ENCODE data around the gene AGPAT4. TPM values are rescaled to one million over a fixed set of nuclear protein-coding genes. Genes with fewer than 3 reads are reported as not detected.
A peak's percentile ranks its signal among the peaks of the same experiment; 100 is the strongest.
"Not testable (repeated sequence)": the region's sequence is repeated elsewhere in the genome, so short reads cannot be mapped to it uniquely, and the experiment has no call there.

The AGPAT4 gene
- total RNA-seq, 3 donors from 2014 or later: 6.5 to 12.3 (median 7.3) TPM

DNA sequence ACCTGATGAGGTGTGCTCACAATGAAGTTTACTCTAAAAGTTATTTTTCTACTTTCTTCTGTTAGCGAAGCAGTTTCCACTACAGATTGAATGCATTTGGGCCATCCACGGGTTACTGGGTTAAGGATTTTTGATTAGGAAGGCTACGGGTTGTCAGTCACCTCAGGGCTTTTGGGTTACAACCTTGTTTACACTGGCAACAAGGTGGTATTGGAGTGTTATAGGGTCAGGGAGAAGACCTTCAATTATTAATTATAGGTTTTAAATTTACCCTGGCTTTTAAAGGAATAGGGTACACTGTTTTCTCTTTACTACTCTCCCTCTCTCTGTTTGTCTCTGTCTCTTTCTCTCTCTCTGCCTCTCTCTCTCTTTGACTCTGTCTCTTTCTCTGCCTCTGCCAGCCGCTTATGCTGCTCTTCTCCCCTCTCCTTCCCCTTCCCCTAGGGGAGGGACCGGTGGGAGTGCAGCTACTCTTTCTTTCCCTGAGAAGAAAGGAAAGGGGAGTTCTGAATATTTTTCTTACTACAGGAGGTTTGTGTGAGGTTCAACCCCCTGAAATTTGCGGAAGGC lies 40.2 kb upstream of the AGPAT4 start:
- DNase-seq (no peak), ATAC-seq (no peak)
- TF ChIP-seq, protein P1, sequence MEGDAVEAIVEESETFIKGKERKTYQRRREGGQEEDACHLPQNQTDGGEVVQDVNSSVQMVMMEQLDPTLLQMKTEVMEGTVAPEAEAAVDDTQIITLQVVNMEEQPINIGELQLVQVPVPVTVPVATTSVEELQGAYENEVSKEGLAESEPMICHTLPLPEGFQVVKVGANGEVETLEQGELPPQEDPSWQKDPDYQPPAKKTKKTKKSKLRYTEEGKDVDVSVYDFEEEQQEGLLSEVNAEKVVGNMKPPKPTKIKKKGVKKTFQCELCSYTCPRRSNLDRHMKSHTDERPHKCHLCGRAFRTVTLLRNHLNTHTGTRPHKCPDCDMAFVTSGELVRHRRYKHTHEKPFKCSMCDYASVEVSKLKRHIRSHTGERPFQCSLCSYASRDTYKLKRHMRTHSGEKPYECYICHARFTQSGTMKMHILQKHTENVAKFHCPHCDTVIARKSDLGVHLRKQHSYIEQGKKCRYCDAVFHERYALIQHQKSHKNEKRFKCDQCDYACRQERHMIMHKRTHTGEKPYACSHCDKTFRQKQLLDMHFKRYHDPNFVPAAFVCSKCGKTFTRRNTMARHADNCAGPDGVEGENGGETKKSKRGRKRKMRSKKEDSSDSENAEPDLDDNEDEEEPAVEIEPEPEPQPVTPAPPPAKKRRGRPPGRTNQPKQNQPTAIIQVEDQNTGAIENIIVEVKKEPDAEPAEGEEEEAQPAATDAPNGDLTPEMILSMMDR (IDR thresholded peaks at IDR 0.05): no peak
- peaks cover 5% of the 10 kb centered on the region for H3K9me3 ChIP-seq
- H3K4me3 ChIP-seq: no peak overlapping the region
- intact Hi-C loops (cut with DNase I, micrococcal nuclease): no loop called here
- H3K36me3 ChIP-seq (ENCODE audit: low read depth): no peaks in the 10 kb centered on the region
- H3K4me1 ChIP-seq (ENCODE audit: low read depth): no peaks in the 10 kb centered on the region

DNA sequence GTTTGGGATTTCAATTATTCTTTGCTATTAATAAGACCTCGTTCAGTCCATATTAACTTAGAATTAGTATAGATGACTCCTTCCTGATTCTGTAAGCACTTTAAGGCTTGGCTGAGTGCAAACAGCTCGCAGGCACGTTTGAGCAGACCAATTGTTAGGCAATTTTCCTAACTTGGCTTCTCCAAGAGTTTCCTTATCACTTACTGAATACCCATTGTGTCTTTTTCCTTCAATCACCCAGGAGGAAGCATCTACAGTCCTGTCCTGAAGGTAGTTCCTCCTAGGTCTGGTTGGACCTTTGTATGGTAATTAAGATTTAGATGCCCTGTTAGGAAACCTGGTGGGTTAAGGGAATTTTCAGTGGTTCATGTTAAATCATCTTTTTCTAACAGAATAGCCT lies 39.6 kb upstream of the AGPAT4 start:
- H3K9me3 ChIP-seq; intact Hi-C loops (cut with DNase I, micrococcal nuclease); ATAC-seq; H3K4me1 ChIP-seq (ENCODE audit: low read depth); DNase-seq; H3K4me3 ChIP-seq; H3K36me3 ChIP-seq (ENCODE audit: low read depth): not testable (repeated sequence)

DNA sequence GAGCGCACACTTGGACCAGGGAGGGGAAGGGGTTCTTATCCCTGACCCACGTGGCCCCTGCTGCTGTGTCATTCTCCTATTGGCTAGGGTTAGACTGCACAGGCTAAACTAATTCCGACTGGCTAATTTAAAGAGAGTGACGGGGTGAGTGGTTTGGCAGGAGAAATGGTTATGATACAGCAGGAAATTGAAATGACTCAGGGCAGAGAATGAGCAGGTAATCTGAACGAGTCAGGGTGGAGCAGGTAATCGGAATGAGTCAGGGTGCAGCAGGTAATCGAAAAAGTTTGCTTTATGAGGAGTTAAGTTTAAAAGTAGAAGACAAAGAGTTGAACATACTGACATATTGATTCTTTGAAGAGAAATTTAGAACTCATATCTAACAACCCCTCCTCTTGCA lies 35.9 kb upstream of the AGPAT4 start:
- ATAC-seq: peak; percentile 65
- H3K36me3 ChIP-seq (ENCODE audit: low read depth); H3K4me1 ChIP-seq (ENCODE audit: low read depth); H3K4me3 ChIP-seq; intact Hi-C loops (cut with DNase I, micrococcal nuclease); H3K9me3 ChIP-seq; DNase-seq: not testable (repeated sequence)

DNA sequence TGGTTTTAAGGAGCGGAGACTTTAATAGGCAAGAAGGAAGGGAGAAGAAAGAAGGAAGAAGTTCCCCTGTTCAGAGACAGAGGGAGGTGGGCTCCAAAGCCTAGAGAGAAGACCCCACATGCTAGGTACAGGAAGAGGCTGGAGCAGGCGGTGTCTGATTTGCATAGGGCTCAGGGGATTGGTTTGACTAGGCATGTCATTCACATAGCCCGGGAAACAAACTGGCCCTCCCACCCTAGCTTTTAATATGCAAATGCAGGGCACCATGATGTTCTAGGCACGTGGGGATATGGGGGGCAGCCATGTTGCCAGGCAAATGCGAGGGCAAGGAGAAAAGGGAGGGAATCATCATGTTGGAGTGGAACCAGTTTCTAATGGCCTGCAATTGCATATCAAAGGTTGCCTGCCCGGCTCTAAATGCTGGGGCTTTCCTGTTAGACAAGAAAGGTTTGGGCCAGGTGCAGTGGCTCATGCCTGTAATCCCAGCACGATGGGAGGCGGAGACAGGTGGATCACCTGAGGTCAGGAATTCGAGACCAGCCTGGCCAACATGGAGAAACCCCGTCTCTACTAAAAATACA lies 34.3 kb upstream of the AGPAT4 start:
- intact Hi-C loops (cut with DNase I, micrococcal nuclease): no loop called here
- Histone ChIP-seq H3K9me3 (no peaks in the 10 kb centered on the region), H3K4me3 (no peak overlapping the region), H3K36me3 (ENCODE audit: low read depth) (no peaks in the 10 kb centered on the region), H3K4me1 (ENCODE audit: low read depth) (no peaks in the 10 kb centered on the region)
- DNase-seq (no peak), ATAC-seq (peak; percentile 46)
- TF ChIP-seq, protein P1 (IDR thresholded peaks at IDR 0.05): no peak

DNA sequence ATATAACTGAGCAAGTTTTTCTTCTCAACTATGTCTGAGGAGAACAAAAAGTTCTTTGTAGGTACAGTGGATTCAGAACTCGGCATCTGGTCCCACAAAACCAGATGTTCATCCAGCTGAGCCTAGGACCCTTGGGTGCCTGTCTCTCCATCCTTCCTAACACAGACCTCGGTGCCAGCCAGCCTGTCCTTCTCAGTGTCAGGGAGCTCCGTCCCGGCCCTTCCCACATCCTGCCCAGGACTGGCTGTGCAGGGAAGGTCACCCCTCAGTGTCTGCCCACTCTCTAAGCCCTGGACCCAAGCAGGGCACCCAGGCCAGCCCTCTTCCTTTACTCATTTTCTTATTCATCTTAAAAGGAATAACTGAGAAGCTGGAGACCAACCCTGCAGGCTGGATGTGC lies 32.0 kb upstream of the AGPAT4 start:
- no peak for ATAC-seq
- intact Hi-C loops (cut with DNase I, micrococcal nuclease): no loop called here

DNA sequence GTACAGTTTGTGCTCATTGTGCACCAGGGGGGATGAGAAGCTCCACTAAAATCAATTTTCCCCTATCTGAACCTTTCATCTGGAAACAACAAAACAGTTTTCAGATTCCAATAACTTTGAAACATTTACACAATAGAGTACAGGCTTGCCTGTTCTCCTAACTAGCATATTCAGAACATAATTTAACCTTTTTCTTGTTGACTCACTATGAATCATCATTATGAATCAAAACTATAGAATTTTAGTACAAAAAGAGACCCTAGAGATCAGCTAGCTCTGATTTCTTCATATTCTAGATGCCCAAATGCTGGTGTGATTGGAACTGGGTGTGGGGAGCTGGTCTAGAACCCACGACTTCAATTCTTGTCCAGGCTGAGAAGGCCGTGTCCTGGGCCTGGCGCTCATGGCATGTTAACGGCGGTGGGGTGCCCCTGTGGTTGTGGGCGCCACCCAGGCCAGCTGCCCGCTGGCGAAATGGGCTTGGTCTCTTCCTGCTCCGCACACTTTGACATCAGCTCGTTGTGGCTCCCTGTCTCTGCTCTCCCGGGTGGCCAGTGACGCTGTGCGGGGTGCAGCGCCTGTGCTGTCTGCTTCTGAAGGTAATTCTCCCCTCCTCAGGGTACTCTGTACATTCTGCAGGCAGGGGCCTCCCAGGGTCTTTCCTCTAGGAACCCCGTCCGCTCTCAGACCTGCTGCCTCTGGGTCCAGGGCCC lies 29.9 kb upstream of the AGPAT4 start:
- TF ChIP-seq, protein P1 (IDR thresholded peaks at IDR 0.05): no peak
- Histone ChIP-seq H3K9me3 (no peaks in the 10 kb centered on the region), H3K4me3 (no peak overlapping the region), H3K4me1 (ENCODE audit: low read depth) (no peaks in the 10 kb centered on the region), H3K36me3 (ENCODE audit: low read depth) (no peaks in the 10 kb centered on the region)
- no peak for ATAC-seq
- intact Hi-C loops (cut with DNase I, micrococcal nuclease): no loop called here
- no peak for DNase-seq

More for the DNA sequence above, 32.0 kb upstream of the AGPAT4 start:
- Histone ChIP-seq H3K4me1 (ENCODE audit: low read depth) (no peaks in the 10 kb centered on the region), H3K9me3 (no peaks in the 10 kb centered on the region), H3K36me3 (ENCODE audit: low read depth) (no peaks in the 10 kb centered on the region), H3K4me3 (no peak overlapping the region)
- TF ChIP-seq, protein P1 (IDR thresholded peaks at IDR 0.05): no peak
- DNase-seq: no peak
